OCI-LY3 (cell line): ENCODE measurements around the gene KAZN.

Source experiments
- H2AFZ ChIP-seq: fragments of 200-600, 300-600 bp; shearing (Covaris generic); 2 replicates; pipeline ENCODE4 v1.6.0; 2014; ENCODE audit warnings: antibody characterized with exemption, low read depth, low read length
- H3K27ac ChIP-seq: fragments of 200-600, 300-600 bp; sonication (generic); 2 replicates; pipeline ENCODE4 v1.5.1; 2014; ENCODE audit warnings: mild to moderate bottlenecking, low read length, moderate library complexity, mixed read lengths
- H3K27me3 ChIP-seq: fragments of 200-600, 300-600 bp; sonication (generic); 2 replicates; pipeline ENCODE4 v1.6.1; 2014; ENCODE audit warnings: low read depth, low read length, mixed read lengths
- H3K36me3 ChIP-seq: fragments of 200-600, 300-600 bp; sonication (generic); replicated peaks from 2 replicates; pipeline ENCODE3; 2014; ENCODE audit warnings: low read depth, low read length, mixed read lengths
- H3K4me1 ChIP-seq: fragments of 300-600, 200-600 bp; sonication (generic); 2 replicates; pipeline ENCODE4 v1.6.1; 2014; ENCODE audit warnings: low read length, mixed read lengths
- H3K4me2 ChIP-seq: fragments of 200-600, 300-600 bp; sonication (generic); 2 replicates; pipeline ENCODE4 v1.6.1; 2014; ENCODE audit warnings: low read length, mixed read lengths
- H3K4me3 ChIP-seq: fragments of 300-600, 200-600 bp; sonication (generic); 2 replicates; pipeline ENCODE4 v1.5.1; 2014; ENCODE audit warnings: antibody characterized with exemption, mild to moderate bottlenecking, low read length, moderate library complexity
- H3K79me2 ChIP-seq: fragments of 300-600, 200-600 bp; shearing (Covaris generic); 2 replicates; pipeline ENCODE4 v1.6.1; 2014; ENCODE audit warnings: mild to moderate bottlenecking, low read length, mixed read lengths
- H3K9ac ChIP-seq: fragments of 300-600, 200-600 bp; shearing (Covaris generic); 2 replicates; pipeline ENCODE4 v1.6.0; 2014; ENCODE audit warnings: mild to moderate bottlenecking, low read length, moderate library complexity
- H3K9me3 ChIP-seq: fragments of 200-600, 300-600 bp; shearing (Covaris generic); 2 replicates; pipeline ENCODE4 v1.6.1; 2014; ENCODE audit warnings: low read length, mixed read lengths; ENCODE audit not compliant: insufficient read depth
- H4K20me1 ChIP-seq: fragments of 200-600, 300-600 bp; sonication (generic); 2 replicates; pipeline ENCODE4 v1.6.1; 2016; ENCODE audit warnings: low read length, mixed read lengths; ENCODE audit not compliant: insufficient read depth
- EZH2phosphoT487 ChIP-seq: fragments of 200-600 bp; shearing (Covaris generic); IDR thresholded peaks from 2 replicates; pipeline ENCODE4 v1.6.1; 2018; ENCODE audit warnings: antibody characterized with exemption, mixed run types, low read depth
- TF ChIP-seq, protein P1 (sequence below): fragments of 200-600, 300-600 bp; sonication (generic); IDR thresholded peaks from 2 replicates; pipeline ENCODE4 v1.5.1; 2014; ENCODE audit warnings: antibody characterized with exemption, low read length, low read depth

Gene KAZN

DNA sequence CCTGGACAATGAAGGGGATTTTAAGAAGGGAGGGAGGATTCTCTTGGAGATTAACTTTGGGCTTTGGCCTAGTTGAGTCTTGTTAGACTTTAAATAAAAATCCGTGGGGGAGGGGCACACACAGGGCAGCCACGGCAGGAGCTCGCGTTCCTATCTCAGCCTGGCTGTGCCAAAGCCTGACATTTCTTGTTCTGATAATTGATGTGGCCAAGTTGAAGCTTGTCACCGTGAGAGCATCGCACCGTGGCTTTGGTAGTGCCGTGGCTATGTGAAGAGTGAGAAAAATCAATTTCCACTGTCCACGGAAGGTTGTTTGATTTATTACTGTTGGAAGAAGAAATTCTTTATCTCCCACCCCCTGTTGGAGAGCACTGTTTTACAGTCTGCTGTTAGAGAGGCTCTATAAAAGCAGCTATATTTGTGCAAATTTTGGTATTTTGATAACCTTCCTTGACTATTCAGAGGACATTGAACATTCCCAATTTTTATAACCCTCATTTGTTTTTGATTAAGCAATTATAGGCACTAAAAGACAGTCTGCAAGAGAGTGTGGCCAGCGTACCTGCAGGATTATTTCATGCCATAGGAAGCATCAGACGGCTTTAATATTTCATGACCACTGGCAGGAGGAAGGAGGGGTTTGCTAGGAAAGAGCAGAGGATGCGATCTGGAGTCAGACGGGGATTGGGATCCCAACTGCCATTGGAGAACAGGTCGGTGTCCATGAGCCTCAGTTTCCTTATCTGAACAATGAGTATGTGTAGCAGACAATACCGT, 160.7 kb downstream of the KAZN start:
- H3K4me2 ChIP-seq: no peak overlapping the region
- H3K27me3 ChIP-seq: no peaks in the 10 kb centered on the region
- no peaks in the 10 kb centered on the region for H3K36me3 ChIP-seq
- H3K79me2 ChIP-seq: no peaks in the 10 kb centered on the region
- H3K4me1 ChIP-seq: no peaks in the 10 kb centered on the region
- H3K27ac ChIP-seq: no peak overlapping the region
- TF ChIP-seq EZH2phosphoT487: no peak
- TF ChIP-seq, protein P1, sequence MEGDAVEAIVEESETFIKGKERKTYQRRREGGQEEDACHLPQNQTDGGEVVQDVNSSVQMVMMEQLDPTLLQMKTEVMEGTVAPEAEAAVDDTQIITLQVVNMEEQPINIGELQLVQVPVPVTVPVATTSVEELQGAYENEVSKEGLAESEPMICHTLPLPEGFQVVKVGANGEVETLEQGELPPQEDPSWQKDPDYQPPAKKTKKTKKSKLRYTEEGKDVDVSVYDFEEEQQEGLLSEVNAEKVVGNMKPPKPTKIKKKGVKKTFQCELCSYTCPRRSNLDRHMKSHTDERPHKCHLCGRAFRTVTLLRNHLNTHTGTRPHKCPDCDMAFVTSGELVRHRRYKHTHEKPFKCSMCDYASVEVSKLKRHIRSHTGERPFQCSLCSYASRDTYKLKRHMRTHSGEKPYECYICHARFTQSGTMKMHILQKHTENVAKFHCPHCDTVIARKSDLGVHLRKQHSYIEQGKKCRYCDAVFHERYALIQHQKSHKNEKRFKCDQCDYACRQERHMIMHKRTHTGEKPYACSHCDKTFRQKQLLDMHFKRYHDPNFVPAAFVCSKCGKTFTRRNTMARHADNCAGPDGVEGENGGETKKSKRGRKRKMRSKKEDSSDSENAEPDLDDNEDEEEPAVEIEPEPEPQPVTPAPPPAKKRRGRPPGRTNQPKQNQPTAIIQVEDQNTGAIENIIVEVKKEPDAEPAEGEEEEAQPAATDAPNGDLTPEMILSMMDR: no peak
- H4K20me1 ChIP-seq: no peaks in the 10 kb centered on the region
- no peak overlapping the region for H2AFZ ChIP-seq
- H3K9me3 ChIP-seq: no peaks in the 10 kb centered on the region
- H3K9ac ChIP-seq: no peak overlapping the region
- no peak overlapping the region for H3K4me3 ChIP-seq

DNA sequence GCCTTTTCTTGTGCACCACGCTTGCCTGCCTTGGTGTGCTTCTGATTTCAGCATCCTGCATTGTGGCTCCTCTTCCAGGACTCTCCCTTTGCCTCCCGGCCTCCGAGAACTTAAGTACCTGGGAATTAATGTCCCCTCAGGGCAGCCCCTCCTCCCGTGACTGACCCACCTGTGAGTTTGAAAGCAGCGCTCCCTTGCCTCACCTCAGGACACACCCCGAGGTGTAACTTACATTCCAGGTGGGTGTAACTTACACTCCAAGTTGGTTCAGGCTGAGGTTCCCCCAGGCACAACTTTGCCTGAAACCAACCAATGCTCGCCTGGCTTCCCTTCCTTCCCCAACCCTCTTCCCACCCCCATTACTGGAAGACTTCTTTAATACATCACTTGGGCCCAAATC, 161.4 kb downstream of the KAZN start:
- no peak for TF ChIP-seq EZH2phosphoT487
- TF ChIP-seq, protein P1: no peak
- Histone ChIP-seq H3K27ac (no peak overlapping the region), H3K79me2 (no peaks in the 10 kb centered on the region), H2AFZ (no peak overlapping the region), H3K27me3 (no peaks in the 10 kb centered on the region), H3K9ac (no peak overlapping the region), H3K4me2 (no peak overlapping the region), H3K36me3 (no peaks in the 10 kb centered on the region), H3K9me3 (no peaks in the 10 kb centered on the region), H3K4me3 (no peak overlapping the region), H4K20me1 (no peaks in the 10 kb centered on the region), H3K4me1 (no peaks in the 10 kb centered on the region)

DNA sequence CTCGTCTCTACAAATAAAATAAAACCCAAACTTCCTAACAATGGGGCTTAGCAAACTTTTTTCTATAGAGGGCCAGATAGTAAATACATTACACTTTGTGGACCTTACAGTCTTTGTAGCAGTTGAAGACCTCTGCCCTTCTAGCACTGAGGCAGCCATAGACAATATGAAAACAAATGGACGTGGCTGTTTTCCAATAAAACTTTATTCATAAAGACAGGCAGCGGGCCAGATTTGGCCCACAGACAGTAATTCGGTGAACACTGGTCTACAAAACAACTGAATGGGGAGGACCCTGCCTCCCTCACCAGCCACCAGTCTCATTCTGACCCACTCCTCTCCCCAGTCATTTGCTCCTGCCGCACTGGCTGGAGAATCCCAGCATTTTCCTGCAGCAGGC, 162.3 kb downstream of the KAZN start:
- Histone ChIP-seq H4K20me1 (no peaks in the 10 kb centered on the region), H3K4me1 (no peaks in the 10 kb centered on the region), H3K9ac (no peak overlapping the region), H2AFZ (no peak overlapping the region), H3K27ac (no peak overlapping the region), H3K36me3 (no peaks in the 10 kb centered on the region), H3K79me2 (no peaks in the 10 kb centered on the region), H3K4me2 (no peak overlapping the region), H3K27me3 (no peaks in the 10 kb centered on the region), H3K9me3 (no peaks in the 10 kb centered on the region), H3K4me3 (no peak overlapping the region)
- no peak for TF ChIP-seq EZH2phosphoT487
- TF ChIP-seq, protein P1: no peak

DNA sequence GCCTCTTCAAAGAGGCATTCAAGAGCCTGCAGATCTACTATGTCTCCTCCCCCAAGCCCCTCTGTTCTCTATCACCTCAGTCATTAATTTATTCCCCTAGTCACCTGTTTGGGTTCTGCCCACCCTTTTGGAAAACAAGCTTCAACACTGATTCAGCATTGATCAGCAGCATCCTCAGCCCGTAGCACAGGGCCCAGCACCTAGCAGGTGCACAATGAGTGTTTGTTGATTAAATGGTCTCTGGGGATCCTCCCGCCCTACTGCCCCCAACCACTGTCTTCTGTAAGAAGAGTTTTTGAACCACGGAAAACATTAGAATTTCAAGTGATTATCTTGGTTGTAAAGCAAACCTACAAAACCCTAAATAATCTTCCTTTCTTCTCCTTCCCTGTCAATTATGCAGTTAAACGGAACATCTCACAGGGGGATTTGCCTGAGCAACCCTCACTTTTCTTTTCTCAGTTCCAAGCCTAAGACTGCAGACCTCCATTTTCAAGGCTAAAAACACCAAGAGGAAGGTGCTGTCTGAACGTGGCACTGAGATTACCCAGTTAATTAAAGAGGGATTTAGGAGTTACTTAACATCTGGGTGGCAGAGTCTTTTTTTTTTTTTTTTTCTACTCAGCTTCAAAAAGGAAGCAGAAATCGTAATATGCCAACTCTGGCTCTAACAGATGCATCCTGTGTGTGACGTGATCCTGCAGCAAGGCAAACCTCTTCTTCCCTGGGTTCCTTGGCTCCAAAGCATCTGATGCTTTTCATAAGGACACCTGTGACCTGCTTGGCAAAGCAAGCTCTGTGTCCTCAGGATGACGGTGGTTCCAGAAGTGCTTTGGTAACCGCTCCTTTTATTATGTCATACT, 163.0 kb downstream of the KAZN start:
- Histone ChIP-seq H3K9ac (no peak overlapping the region), H3K4me1 (no peaks in the 10 kb centered on the region), H3K27me3 (no peaks in the 10 kb centered on the region), H2AFZ (no peak overlapping the region), H4K20me1 (no peaks in the 10 kb centered on the region), H3K27ac (no peak overlapping the region), H3K4me2 (no peak overlapping the region), H3K36me3 (no peaks in the 10 kb centered on the region), H3K9me3 (no peaks in the 10 kb centered on the region), H3K4me3 (no peak overlapping the region), H3K79me2 (no peaks in the 10 kb centered on the region)
- TF ChIP-seq, protein P1: no peak
- TF ChIP-seq EZH2phosphoT487: no peak
